Measurements from ENCODE around the gene SMURF2.
A peak's percentile ranks its signal among the peaks of the same experiment; 100 is the strongest.
"Not testable (repeated sequence)": the region's sequence is repeated elsewhere in the genome, so short reads cannot be mapped to it uniquely, and the experiment has no call there.

SMURF2 gene

GRCh38 chr17:64661976-64662773 lies at the start of gene SMURF2:
Gene SMURF2 (minus strand): TSS chr17:64662307. CDS start chr17:64661880, 427 bp downstream.
- peak; percentile 87 for DNase-seq (ENCODE audit: low spot score)

DNA sequence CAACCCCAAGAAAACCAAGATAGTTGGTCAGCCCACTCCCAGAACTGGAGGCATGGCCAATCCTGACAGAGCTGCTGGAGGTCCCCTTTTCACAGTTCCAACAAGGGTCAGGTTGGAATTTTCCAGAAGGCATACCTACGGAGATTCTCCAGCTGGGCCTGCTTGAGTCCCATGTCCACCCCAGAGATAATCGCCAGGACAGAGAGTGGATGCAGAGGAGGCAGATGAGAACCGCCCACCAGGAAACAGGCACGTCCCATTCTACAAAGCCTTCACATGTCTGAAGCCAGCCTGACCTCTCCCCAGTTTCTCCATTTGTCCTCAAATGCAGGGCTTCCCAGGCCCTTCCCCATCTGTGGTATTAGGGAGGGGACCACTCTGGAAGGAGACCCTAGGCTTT lies 47.4 kb upstream of the SMURF2 start:
- DNase-seq (ENCODE audit: low spot score) = no peak

DNA sequence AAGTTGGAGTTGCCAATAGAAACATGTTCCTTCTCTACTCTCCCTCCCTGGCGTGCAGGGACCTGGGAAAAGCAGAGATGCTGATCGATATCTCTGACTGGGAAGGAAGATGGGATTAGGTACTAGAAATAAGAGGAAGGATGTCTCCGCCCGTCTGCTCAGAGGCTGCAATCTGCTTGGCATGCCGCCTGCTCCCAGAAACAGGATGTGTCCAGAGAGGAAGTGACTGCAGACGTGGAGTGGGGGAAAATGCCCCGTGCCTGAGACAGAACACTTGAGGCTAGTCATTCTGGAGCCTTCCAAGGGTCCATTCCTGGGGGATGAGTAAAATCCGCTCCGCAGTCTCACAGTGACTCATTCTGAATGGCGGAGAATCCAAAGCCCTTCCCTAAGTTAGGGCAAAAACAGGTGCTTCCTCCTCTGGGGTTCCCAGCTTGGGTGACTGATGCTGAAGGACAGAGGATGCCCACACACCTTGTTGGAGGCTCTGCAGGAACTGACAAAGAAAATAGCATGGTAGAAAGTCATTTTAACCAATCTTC lies 45.0 kb upstream of the SMURF2 start:
- no peak for DNase-seq (ENCODE audit: low spot score)

DNA sequence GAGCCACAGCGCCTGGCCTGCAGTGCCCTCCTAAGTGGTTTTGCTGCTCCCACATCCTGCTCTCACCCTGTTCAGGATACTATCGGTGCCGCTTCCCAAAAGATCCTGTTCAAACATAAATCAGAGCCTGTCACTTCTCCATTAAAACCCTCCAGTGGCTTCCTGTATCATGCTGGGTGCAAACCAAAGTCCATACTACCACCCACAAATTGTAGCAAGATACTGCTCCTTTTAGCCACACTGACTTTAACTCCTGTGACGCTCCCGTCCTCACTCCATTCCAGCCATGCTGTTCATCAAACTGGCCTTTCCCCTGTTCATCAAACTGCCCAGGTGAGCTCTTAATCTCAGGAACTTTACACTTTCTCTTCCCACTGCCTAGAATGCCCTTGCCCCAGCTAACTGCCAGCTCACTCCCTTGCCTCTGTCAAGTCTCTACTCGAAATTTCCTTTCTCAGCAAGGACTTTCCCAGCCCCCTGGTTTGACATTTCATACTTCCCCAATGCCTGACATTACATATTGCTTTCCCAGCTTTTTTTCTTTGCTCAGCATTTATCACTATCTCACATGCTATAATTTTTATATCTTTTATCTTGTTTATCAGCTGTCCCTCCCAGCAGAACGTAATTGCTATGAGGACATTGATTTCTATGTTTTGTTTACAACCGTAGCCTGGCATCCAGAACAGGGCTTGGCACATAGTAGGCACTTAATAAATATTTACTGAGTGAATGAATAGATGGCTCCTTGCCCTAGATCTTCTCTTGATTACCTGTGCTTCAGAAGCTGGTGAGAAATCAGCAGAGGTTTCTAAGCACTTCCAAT lies 44.3 kb upstream of the SMURF2 start:
- DNase-seq (ENCODE audit: low spot score) = no peak

DNA sequence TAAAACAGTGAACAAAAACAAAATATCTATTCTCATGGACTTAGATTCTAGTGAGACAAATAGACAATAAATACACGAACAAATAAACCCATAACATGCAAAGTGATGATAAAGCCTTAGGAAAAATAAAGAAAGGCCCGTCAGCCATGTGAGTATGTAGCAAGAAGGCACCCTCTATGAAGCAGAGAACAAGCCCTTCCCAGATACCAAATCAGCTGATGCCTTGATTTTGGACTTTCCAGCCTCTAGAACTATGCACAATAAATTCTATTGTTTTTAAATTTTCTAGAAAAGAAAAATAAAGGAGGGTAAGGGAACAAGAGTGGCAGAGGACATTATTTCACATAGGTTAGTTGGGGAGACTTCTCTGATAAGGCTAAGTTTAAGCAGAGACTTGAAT lies 40.7 kb upstream of the SMURF2 start:
- DNase-seq (ENCODE audit: low spot score) = no peak

GRCh38 chr17:64698725-64699124 lies 36.6 kb upstream of the SMURF2 start:
- no peak for DNase-seq (ENCODE audit: low spot score)

GRCh38 chr17:64694207-64694606 lies 32.1 kb upstream of the SMURF2 start:
- no peak for DNase-seq (ENCODE audit: low spot score)

- DNase-seq (ENCODE audit: low spot score) = no peak
Observed at GRCh38 chr17:64692187-64692586, 30.1 kb upstream of the SMURF2 start.

GRCh38 chr17:64689106-64689505 lies 27.0 kb upstream of the SMURF2 start:
- no peak for DNase-seq (ENCODE audit: low spot score)

DNA sequence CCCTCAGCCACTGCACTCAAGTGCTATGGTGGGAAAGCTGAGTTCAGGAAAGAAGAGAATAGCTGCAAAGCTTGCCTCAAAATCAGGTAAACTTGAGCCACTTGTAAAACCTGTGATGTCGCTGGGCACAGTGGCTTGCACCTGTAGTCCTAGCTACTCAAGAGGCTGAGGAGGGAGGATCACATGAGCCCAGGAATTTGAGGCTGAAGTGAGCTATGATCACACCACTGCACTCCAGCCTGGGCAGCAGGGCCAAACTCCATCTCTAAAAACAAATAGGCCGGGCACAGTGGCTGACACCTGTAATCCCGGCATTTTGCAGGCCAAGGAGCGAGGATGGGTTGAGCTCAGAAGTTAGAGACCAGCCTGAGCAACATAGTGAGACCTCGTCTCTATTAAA lies 26.4 kb upstream of the SMURF2 start:
- no peak for DNase-seq (ENCODE audit: low spot score)

DNA sequence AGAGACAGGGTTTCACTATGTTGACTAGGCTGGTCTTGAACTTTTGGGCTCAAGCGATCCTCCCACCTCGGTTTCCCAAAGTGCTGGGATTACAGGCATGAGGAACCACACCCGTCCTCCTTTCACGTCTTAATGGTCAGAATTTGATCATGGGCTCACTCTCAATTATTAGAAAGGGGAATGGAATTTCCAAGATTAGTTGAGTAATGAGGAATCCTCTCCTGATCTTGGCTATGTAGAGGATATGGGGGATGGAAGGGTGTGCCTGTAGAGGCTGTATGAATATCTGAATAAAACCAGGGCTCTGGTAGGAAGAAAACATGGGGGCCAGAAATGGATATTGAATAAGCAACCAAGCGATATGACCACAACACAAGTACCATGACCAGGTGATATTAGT lies 25.9 kb upstream of the SMURF2 start:
- DNase-seq (ENCODE audit: low spot score) = no peak

GRCh38 chr17:64687376-64687775 lies 25.3 kb upstream of the SMURF2 start:
- DNase-seq (ENCODE audit: low spot score) = no peak

DNA sequence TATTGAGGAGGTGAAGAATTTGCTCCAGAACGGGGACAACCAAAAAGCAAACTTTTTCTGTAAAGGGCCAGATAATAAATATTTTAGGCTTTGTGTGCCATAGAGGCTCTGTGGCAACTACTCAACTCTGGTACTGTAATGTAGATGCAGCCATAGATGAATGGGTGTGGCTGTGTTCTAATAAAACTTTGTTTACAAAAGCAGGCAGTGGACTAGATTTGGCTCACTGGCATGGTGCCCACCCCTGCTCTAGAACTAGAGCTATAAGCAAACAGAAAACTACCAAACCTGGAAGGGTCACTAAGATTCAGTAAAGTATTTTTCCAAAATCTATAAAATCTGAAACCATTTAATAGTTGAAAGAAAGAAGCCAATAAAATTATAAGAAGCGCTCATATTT lies 24.6 kb upstream of the SMURF2 start:
- no peak for DNase-seq (ENCODE audit: low spot score)

DNA sequence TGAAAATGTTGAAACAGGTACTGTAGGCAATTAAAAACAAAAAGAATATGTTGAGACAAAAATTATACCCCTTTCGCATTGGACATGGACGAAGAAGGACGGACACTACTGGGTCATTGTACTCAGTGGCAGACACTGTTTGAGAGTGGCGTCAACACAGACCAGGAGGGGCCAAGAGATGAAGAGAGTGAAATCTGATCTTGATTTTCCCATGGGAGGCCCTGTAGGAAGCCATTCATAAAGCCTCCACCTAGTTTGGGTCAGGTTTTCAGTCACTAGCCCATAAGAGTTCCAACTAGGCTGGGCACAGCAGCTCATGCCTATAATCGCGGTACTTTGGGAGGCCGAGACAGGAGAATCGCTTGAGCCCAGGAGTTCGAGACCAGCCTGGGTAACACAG lies 23.6 kb upstream of the SMURF2 start:
- no peak for DNase-seq (ENCODE audit: low spot score)

- DNase-seq (ENCODE audit: low spot score) = no peak
Observed at GRCh38 chr17:64683796-64684195, 21.7 kb upstream of the SMURF2 start.

DNA sequence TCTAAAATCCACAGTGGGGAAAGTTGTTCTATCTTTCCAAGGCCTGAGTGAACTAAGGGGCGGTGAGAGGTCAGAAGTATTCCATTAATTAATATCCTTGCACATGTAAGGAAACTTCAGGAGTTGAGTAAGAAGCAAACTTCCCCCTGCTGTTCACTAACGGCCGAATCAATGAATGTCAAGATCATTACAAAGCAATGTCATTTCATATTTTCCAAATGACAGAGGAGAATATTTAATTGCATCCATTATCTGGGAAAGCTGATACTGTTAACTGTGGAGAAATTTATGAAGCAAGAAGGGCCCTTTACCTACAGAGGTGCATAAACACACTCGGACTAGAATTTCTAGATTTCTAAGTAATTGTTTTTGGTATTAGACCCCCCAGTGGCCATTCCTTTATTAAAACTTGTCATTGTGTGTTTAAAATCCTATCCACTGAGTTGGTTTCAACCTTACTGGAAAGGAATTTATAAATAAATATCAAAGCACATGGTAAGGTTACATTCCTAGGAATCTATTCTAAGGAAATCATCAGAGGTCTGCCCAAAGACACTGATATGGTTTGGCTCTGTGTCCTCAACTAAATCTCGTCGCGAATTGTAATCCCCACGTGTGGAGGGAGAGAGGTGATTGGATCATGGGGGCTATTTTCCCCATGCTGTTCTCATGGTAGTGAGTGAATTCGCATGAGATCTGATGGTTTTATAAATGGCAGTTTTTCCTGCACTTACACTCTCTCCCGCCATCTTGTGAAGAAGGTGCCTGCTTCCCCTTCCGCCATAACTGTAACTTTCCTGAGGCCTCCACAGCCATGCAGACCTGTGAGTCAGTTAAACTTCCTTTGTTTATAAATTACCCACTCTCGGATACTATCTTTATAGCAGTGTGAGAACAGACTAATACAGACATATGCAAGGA lies 20.4 kb upstream of the SMURF2 start:
- DNase-seq (ENCODE audit: low spot score) = no peak

- DNase-seq (ENCODE audit: low spot score) = no peak
Observed at GRCh38 chr17:64679710-64680216, 17.7 kb upstream of the SMURF2 start.

DNA sequence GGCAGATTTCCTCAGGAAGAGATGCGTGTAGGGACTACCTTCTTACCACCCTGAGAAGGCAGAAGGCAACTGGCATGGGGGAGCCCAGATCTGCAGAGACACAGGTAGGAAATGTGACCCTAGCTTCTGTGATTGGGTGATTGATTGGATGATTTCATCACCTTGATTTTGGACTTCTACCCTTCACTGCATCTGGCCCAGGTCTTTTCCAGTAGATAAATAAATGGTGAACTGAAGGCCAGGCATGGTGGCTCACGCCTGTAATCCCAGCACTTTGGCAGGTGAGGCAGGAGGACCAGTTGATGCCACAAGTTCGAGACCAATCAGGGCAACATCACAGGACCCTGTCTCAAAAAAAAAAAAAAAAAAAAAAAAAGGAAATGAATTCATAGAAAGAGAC lies 14.7 kb upstream of the SMURF2 start:
- no peak for DNase-seq (ENCODE audit: low spot score)

DNA sequence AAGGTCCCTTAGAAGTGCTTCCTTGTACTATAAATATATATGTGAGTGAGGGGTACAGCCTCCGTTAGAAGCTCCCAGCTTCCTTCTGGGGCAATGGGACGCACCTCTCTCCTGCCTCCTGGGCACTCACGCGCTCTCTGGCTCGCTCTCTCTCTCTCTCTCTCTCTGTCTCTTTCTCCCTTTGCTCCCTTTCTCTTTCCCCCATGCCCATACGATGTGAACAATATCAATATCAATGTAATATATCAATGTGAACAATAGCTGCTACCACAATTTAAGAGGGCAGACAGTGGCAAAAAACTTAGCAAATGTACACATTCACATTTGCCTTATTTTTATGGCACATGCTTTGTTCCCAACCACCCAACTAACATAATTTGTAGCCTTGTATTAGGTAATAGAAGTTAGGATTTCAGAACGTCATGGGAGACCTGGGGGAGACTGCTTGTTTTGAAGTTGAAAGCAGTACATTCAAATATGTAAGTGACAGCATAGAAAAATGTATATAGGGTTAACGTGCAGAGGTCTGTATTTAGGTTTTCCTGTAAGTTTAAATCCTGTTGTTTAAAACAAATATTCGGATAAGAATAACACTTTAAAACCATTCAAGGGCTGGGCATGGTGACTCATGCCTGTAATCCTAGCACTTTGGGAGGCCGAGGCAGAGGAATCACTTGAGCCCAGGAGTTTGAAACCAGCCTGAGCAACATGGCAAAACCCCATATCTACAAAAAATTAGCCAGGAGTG lies 8.9 kb upstream of the SMURF2 start:
- not testable (repeated sequence) for DNase-seq (ENCODE audit: low spot score)

DNA sequence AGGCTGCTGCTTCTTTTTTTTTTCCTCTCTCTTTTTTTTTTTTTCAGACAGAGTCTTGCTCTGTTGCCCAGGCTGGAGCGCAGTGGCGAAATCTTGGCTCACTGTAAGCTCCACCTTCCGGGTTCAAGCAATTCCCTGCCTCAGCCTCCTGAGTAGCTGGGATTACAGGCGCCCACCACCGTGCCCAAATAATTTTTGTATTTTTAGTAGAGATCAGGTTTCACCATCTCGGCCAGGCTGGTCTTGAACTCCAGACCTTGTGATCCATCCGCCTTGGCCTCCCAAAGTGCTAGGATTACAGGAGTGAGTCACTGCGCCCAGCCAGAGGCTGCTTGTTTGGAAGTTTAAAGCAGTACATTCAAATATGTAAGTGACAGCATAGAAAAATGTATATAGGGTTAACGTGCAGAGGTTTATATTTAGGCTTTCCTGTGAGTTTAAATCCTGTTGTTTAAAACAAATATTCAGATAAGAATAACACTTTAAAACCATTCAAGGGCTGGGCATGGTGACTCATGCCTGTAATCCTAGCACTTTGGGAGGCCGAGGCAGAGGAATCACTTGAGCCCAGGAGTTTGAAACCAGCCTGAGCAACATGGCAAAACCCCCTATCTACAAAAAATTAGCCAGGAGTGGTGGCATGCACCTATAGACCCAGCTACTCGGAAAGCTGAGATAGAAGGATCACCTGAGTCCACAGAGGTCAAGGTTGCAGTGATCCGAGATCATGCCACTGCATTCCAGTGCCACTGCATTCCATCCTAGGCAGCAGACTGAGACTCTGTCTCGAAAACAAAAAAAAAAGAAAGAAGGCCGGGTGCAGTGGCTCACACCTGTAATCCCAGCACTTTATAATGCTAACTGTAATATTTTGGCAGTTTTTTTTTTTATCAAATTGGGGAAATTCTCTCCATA lies 6.0 kb upstream of the SMURF2 start:
- not testable (repeated sequence) for DNase-seq (ENCODE audit: low spot score)
